DOHH2 (cell line): ENCODE results near the gene STAT5B.

ENCODE experiments used
- EZH2phosphoT487 ChIP-seq: fragments of 200-600 bp; sonication (generic); IDR thresholded peaks from 2 replicates; pipeline ENCODE4 v1.6.1; 2017; ENCODE audit warnings: borderline replicate concordance, mild to moderate bottlenecking, antibody characterized with exemption, low read length, moderate library complexity, mixed read lengths
- TF ChIP-seq, protein P1 (sequence below): fragments of 200-600 bp; sonication (generic); IDR thresholded peaks from one replicate; pipeline ENCODE4 v1.5.1; 2014; ENCODE audit warnings: antibody characterized with exemption, mild to moderate bottlenecking, low read depth, low read length; ENCODE audit not compliant: poor library complexity, severe bottlenecking

DNA sequence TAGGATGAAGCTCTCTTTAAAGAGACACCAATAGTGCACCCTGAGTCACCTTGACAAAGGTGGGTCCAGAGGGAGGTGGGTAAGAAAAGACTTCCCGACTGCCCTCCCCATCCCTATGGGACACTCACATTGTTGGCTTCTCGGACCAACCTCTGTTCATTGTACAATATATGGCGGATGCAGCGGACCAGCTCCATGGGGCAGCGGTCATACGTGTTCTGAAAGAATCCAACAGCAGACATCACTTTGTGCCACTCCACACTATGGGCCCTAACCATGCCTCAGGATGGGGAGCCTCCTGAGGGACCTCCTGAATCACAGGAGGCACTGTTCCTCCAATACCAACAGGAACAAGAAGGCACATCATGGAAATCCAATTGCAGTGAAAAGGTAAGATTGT is 51.5 kb downstream of the STAT5B start:
- TF ChIP-seq, protein P1, sequence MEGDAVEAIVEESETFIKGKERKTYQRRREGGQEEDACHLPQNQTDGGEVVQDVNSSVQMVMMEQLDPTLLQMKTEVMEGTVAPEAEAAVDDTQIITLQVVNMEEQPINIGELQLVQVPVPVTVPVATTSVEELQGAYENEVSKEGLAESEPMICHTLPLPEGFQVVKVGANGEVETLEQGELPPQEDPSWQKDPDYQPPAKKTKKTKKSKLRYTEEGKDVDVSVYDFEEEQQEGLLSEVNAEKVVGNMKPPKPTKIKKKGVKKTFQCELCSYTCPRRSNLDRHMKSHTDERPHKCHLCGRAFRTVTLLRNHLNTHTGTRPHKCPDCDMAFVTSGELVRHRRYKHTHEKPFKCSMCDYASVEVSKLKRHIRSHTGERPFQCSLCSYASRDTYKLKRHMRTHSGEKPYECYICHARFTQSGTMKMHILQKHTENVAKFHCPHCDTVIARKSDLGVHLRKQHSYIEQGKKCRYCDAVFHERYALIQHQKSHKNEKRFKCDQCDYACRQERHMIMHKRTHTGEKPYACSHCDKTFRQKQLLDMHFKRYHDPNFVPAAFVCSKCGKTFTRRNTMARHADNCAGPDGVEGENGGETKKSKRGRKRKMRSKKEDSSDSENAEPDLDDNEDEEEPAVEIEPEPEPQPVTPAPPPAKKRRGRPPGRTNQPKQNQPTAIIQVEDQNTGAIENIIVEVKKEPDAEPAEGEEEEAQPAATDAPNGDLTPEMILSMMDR = no peak
- TF ChIP-seq EZH2phosphoT487 = no peak
